OCI-LY1 (cell line): ENCODE measurements around the gene CDKN1C.

ENCODE experiments used
- H2AFZ ChIP-seq: fragments of 200-600 bp; sonication (generic), shearing (Covaris generic); 2 replicates; pipeline ENCODE4 v1.6.0; 2014; ENCODE audit warnings: antibody characterized with exemption, mild to moderate bottlenecking, low read length
- H3F3A ChIP-seq: fragments of 200-600 bp; sonication (generic), shearing (Covaris generic); 2 replicates; pipeline ENCODE4 v1.6.0; 2014; ENCODE audit warnings: mild to moderate bottlenecking, antibody characterized with exemption, low read length, moderate library complexity; ENCODE audit not compliant: insufficient read depth
- H3K27ac ChIP-seq: fragments of 200-600 bp; sonication (generic); 2 replicates; pipeline ENCODE4 v1.5.1; 2014; ENCODE audit warnings: low read length, mixed run types, mild to moderate bottlenecking, low read depth; ENCODE audit not compliant: poor library complexity, severe bottlenecking
- H3K27me3 ChIP-seq: fragments of 200-600 bp; sonication (generic); 2 replicates; pipeline ENCODE4 v1.6.0; 2014; ENCODE audit warnings: antibody characterized with exemption, mild to moderate bottlenecking, low read length, moderate library complexity; ENCODE audit not compliant: insufficient read depth
- H3K36me3 ChIP-seq: fragments of 200-600 bp; sonication (generic); 2 replicates; pipeline ENCODE4 v1.6.1; 2014; ENCODE audit warnings: mild to moderate bottlenecking, antibody characterized with exemption, low read length, moderate library complexity, mixed read lengths; ENCODE audit not compliant: insufficient read depth
- H3K4me1 ChIP-seq: fragments of 200-600 bp; sonication (generic); 2 replicates; pipeline ENCODE4 v1.5.1; 2014; ENCODE audit warnings: mild to moderate bottlenecking, low read length, moderate library complexity; ENCODE audit not compliant: insufficient read depth, severe bottlenecking
- H3K4me2 ChIP-seq: fragments of 200-600 bp; sonication (generic), shearing (Covaris generic); 2 replicates; pipeline ENCODE4 v1.6.1; 2014; ENCODE audit warnings: low read length
- H3K4me3 ChIP-seq: fragments of 200-600 bp; sonication (generic); 2 replicates; pipeline ENCODE4 v1.5.1; 2014; ENCODE audit warnings: low read length, low read depth, mild to moderate bottlenecking, mixed read lengths; ENCODE audit not compliant: poor library complexity, severe bottlenecking
- H3K79me2 ChIP-seq: fragments of 200-600 bp; shearing (Covaris generic); 2 replicates; pipeline ENCODE4 v1.6.1; 2016; ENCODE audit warnings: mixed run types, low read length, mixed read lengths; ENCODE audit not compliant: insufficient read depth
- H3K9ac ChIP-seq: fragments of 200-600 bp; sonication (generic), shearing (Covaris generic); 2 replicates; pipeline ENCODE4 v1.6.1; 2014; ENCODE audit warnings: mild to moderate bottlenecking, low read length, mixed read lengths
- H3K9me2 ChIP-seq: fragments of 200-600 bp; sonication (generic), shearing (Covaris generic); 2 replicates; pipeline ENCODE4 v1.6.1; 2014; ENCODE audit warnings: low read depth, mild to moderate bottlenecking, low read length, mixed read lengths
- H3K9me3 ChIP-seq: fragments of 200-600 bp; shearing (Covaris generic); 2 replicates; pipeline ENCODE4 v1.6.1; 2014; ENCODE audit warnings: low read length, mixed read lengths
- H4K20me1 ChIP-seq: fragments of 200-600 bp; sonication (generic), shearing (Covaris generic); 2 replicates; pipeline ENCODE4 v1.6.0; 2016; ENCODE audit warnings: mild to moderate bottlenecking, low read length; ENCODE audit not compliant: insufficient read depth
- CTCF ChIP-seq: fragments of 200-600 bp; sonication (generic), shearing (Covaris generic); IDR thresholded peaks from 2 replicates; pipeline ENCODE4 v1.5.1; 2017; ENCODE audit warnings: mild to moderate bottlenecking, antibody characterized with exemption, low read length, moderate library complexity, mixed read lengths
- EZH2 ChIP-seq: fragments of 200-600 bp; sonication (generic), shearing (Covaris generic); IDR thresholded peaks from 2 replicates; pipeline ENCODE4 v1.8.0; 2017; ENCODE audit warnings: borderline replicate concordance, mixed run types, mild to moderate bottlenecking, antibody characterized with exemption, low read length, moderate library complexity, mixed read lengths

CDKN1C gene

GRCh38 chr11:2877474-2877873 lies 8.1 kb downstream of the CDKN1C start:
- Histone ChIP-seq H2AFZ (no peak overlapping the region), H3F3A (no peaks in the 10 kb centered on the region), H3K4me2 (no peak overlapping the region), H3K36me3 (no peaks in the 10 kb centered on the region), H3K27ac (no peak overlapping the region), H3K4me3 (no peak overlapping the region), H3K4me1 (no peaks in the 10 kb centered on the region), H3K9ac (no peak overlapping the region), H4K20me1 (no peaks in the 10 kb centered on the region), H3K79me2 (no peaks in the 10 kb centered on the region), H3K9me3 (no peaks in the 10 kb centered on the region), H3K9me2 (no peaks in the 10 kb centered on the region), H3K27me3 (no peaks in the 10 kb centered on the region)
- TF ChIP-seq EZH2 (no peak), CTCF (no peak)

- Histone ChIP-seq H2AFZ (no peak overlapping the region), H3K9me2 (no peaks in the 10 kb centered on the region), H3K36me3 (no peaks in the 10 kb centered on the region), H3K9me3 (no peaks in the 10 kb centered on the region), H3K4me1 (no peaks in the 10 kb centered on the region), H4K20me1 (no peaks in the 10 kb centered on the region), H3F3A (no peaks in the 10 kb centered on the region), H3K27ac (no peak overlapping the region), H3K4me2 (no peak overlapping the region), H3K9ac (no peak overlapping the region), H3K27me3 (no peaks in the 10 kb centered on the region), H3K4me3 (no peak overlapping the region), H3K79me2 (no peaks in the 10 kb centered on the region)
- TF ChIP-seq EZH2 (no peak), CTCF (no peak)
These were observed 10.6 kb downstream of the CDKN1C start for GRCh38 chr11:2874963-2875362.

GRCh38 chr11:2870969-2871680 lies 14.4 kb downstream of the CDKN1C start:
- no peak overlapping the region for H3K9ac ChIP-seq
- no peaks in the 10 kb centered on the region for H3K79me2 ChIP-seq
- H3K4me3 ChIP-seq, result no peak overlapping the region
- no peaks in the 10 kb centered on the region for H3K9me3 ChIP-seq
- H3K36me3 ChIP-seq, result no peaks in the 10 kb centered on the region
- H3K9me2 ChIP-seq, result no peaks in the 10 kb centered on the region
- H3K27ac ChIP-seq, result no peak overlapping the region
- H4K20me1 ChIP-seq, result no peaks in the 10 kb centered on the region
- peaks cover 8% of the 10 kb centered on the region; the same call in 1 of the 2 replicates for H3K27me3 ChIP-seq
- no peaks in the 10 kb centered on the region for H3F3A ChIP-seq
- H3K4me2 ChIP-seq, result no peak overlapping the region
- TF ChIP-seq CTCF (no peak), EZH2 (no peak)
- no peaks in the 10 kb centered on the region for H3K4me1 ChIP-seq
- no peak overlapping the region for H2AFZ ChIP-seq
